Endodermal cell (in vitro differentiated cells): Measurements from ENCODE around the gene RAPGEF4. TPM values are rescaled to one million over a fixed set of nuclear protein-coding genes. Genes with fewer than 3 reads are reported as not detected.

Experiments
- DNase-seq: peaks from one replicate; pipeline ENCODE4 v3.0.0-alpha.2; 2017
- H3K27ac ChIP-seq: 2 replicates; pipeline ENCODE4 v1.5.1; 2013; ENCODE audit warnings: mild to moderate bottlenecking, low read depth, low read length, moderate library complexity
- H3K27me3 ChIP-seq: 2 replicates; pipeline ENCODE4 v1.6.1; 2013; ENCODE audit warnings: mild to moderate bottlenecking, low read length, moderate library complexity; ENCODE audit not compliant: insufficient read depth, control insufficient read depth, poor library complexity, severe bottlenecking
- H3K36me3 ChIP-seq: 2 replicates; pipeline ENCODE4 v1.7.0; 2013; ENCODE audit warnings: mild to moderate bottlenecking, low read length, moderate library complexity; ENCODE audit not compliant: control insufficient read depth, insufficient read depth
- H3K4me1 ChIP-seq: one replicate; pipeline ENCODE4 v1.7.0; 2013; ENCODE audit warnings: low read length; ENCODE audit not compliant: control insufficient read depth, insufficient read depth
- H3K4me3 ChIP-seq: 2 replicates; pipeline ENCODE4 v1.5.1; 2013; ENCODE audit warnings: mild to moderate bottlenecking, low read length, moderate library complexity
- H3K9ac ChIP-seq: 2 replicates; pipeline ENCODE4 v1.6.1; 2013; ENCODE audit warnings: mild to moderate bottlenecking, low read length, moderate library complexity; ENCODE audit not compliant: poor library complexity, severe bottlenecking; ENCODE audit errors: extremely low read depth
- H3K9me3 ChIP-seq: 2 replicates; pipeline ENCODE4 v1.6.1; 2013; ENCODE audit warnings: mild to moderate bottlenecking, low read length, moderate library complexity; ENCODE audit not compliant: control insufficient read depth
- H3K27ac Mint-ChIP-seq: 2 replicates; pipeline ENCODE4 v1.8.0; 2020; ENCODE audit warnings: mixed read lengths
- H3K27me3 Mint-ChIP-seq: 2 replicates; pipeline ENCODE4 v1.8.0; 2021; ENCODE audit warnings: mild to moderate bottlenecking, mixed read lengths; ENCODE audit not compliant: insufficient read depth
- H3K36me3 Mint-ChIP-seq: 2 replicates; pipeline ENCODE4 v1.8.0; 2020; ENCODE audit warnings: low read depth, mixed read lengths
- H3K4me1 Mint-ChIP-seq: 2 replicates; pipeline ENCODE4 v1.8.0; 2020; ENCODE audit warnings: mixed read lengths
- H3K4me3 Mint-ChIP-seq: 2 replicates; pipeline ENCODE4 v1.8.0; 2020; ENCODE audit warnings: mild to moderate bottlenecking, moderate library complexity, mixed read lengths
- H3K9me3 Mint-ChIP-seq: 2 replicates; pipeline ENCODE4 v1.8.0; 2020; ENCODE audit warnings: mild to moderate bottlenecking, mixed read lengths
- CTCF ChIP-seq: fragments of 200-600 bp; sonication (generic); conservative IDR thresholded peaks from 2 replicates; pipeline ENCODE4 v1.5.0; 2021; ENCODE audit warnings: antibody characterized with exemption, mild to moderate bottlenecking
- WGBS, 2 experiments: methylation state at CpG; one replicate each; pipeline versions ENCODE4 v1.1.5 to v1.1.7; 2013; ENCODE audit warnings: missing lambda C conversion rate in 2 of 2, mixed read lengths in 1 of 2; ENCODE audit not compliant: insufficient coverage in 1 of 2, insufficient read length in 1 of 2; 5-methylcytosine and 5-hydroxymethylcytosine counted together
- total RNA-seq, 2 donors: library from RNA; stranded (reverse); fragmentation: NEBNext Ultra II Directional in 1 of 2; extraction: Animal tissue kit (Norgen Biotek cat#: 25700) in 1 of 2; gene quantifications; 2 replicates in 1 of 2; 3 replicates in 1 of 2; pipeline ENCODE4 v1.2.1, GENCODE V29; 2021

RAPGEF4 gene
- total RNA-seq, 2 donors from 2014 or later: 0.77 to 0.88 TPM

GRCh38 chr2:172885996-172886395 lies 150.4 kb downstream of the RAPGEF4 start:
- no peaks in the 10 kb centered on the region for H3K4me1 ChIP-seq
- no peak overlapping the region for H3K27ac ChIP-seq
- Mint-ChIP-seq H3K4me3 (no peak overlapping the region), H3K36me3 (no peaks in the 10 kb centered on the region), H3K27me3 (no peaks in the 10 kb centered on the region), H3K4me1 (peaks cover 13% of the 10 kb centered on the region), H3K27ac (no peak overlapping the region), H3K9me3 (no peaks in the 10 kb centered on the region)
- H3K9ac ChIP-seq: no peak overlapping the region
- WGBS, 2 experiments: 82 to 86% methylated on average over 3 of the region's 3 CpGs
- no peak for TF ChIP-seq CTCF
- H3K9me3 ChIP-seq: no peaks in the 10 kb centered on the region
- no peaks in the 10 kb centered on the region for H3K36me3 ChIP-seq
- no peaks in the 10 kb centered on the region for H3K27me3 ChIP-seq
- no peak overlapping the region for H3K4me3 ChIP-seq
- DNase-seq: no peak

GRCh38 chr2:172887280-172887679 lies 151.6 kb downstream of the RAPGEF4 start:
- Mint-ChIP-seq H3K36me3 (no peaks in the 10 kb centered on the region), H3K4me3 (no peak overlapping the region), H3K4me1 (peaks cover 13% of the 10 kb centered on the region), H3K27ac (no peak overlapping the region), H3K27me3 (no peaks in the 10 kb centered on the region), H3K9me3 (no peaks in the 10 kb centered on the region)
- 84 to 100% methylated on average over 2 of the region's 2 CpGs for WGBS, 2 experiments
- Histone ChIP-seq H3K4me3 (no peak overlapping the region), H3K9me3 (no peaks in the 10 kb centered on the region), H3K27me3 (no peaks in the 10 kb centered on the region), H3K27ac (no peak overlapping the region), H3K36me3 (no peaks in the 10 kb centered on the region), H3K9ac (no peak overlapping the region), H3K4me1 (no peaks in the 10 kb centered on the region)
- no peak for DNase-seq
- no peak for TF ChIP-seq CTCF

- Histone ChIP-seq H3K9ac (no peak overlapping the region), H3K27me3 (no peaks in the 10 kb centered on the region), H3K9me3 (no peaks in the 10 kb centered on the region), H3K4me1 (no peaks in the 10 kb centered on the region), H3K27ac (no peak overlapping the region), H3K4me3 (no peak overlapping the region), H3K36me3 (no peaks in the 10 kb centered on the region)
- peaks cover 13% of the 10 kb centered on the region for H3K4me1 Mint-ChIP-seq
- H3K36me3 Mint-ChIP-seq: no peaks in the 10 kb centered on the region
- no peak for DNase-seq
- no peak overlapping the region for H3K4me3 Mint-ChIP-seq
- TF ChIP-seq CTCF: no peak
- 91 to 95% methylated on average over 5 to 8 of the region's 10 CpGs for WGBS, 2 experiments
- H3K27ac Mint-ChIP-seq: no peak overlapping the region
- no peaks in the 10 kb centered on the region for H3K9me3 Mint-ChIP-seq
- no peaks in the 10 kb centered on the region for H3K27me3 Mint-ChIP-seq
Measured at GRCh38 chr2:172888714-172889669, 153.3 kb downstream of the RAPGEF4 start.
